GM21786 (cell line): Measurements from ENCODE around the gene TNRC6A.
"Not testable (repeated sequence)": the region's sequence is repeated elsewhere in the genome, so short reads cannot be mapped to it uniquely, and the experiment has no call there.

ENCODE experiments used
- ATAC-seq: cut with Tn5 transposase; IDR thresholded peaks from one replicate; pipeline ENCODE4 v1.9.1; 2021; ENCODE audit not compliant: unreplicated experiment

TNRC6A gene

GRCh38 chr16:24841291-24841690 lies 111.8 kb downstream of the TNRC6A start:
- ATAC-seq, result no peak

GRCh38 chr16:24844101-24845030 lies 114.9 kb downstream of the TNRC6A start:
- no peak for ATAC-seq

GRCh38 chr16:24845031-24845365 lies 115.5 kb downstream of the TNRC6A start:
- ATAC-seq, result not testable (repeated sequence)

GRCh38 chr16:24845726-24846547 lies 116.5 kb downstream of the TNRC6A start, which contains the start of gene SLC5A11:
Gene SLC5A11 (plus strand): TSS chr16:24845963. CDS start chr16:24858644, 12,681 bp downstream.
- no peak for ATAC-seq

GRCh38 chr16:24846548-24847357 lies 117.3 kb downstream of the TNRC6A start:
- ATAC-seq, result no peak

- no peak for ATAC-seq
These were observed 117.9 kb downstream of the TNRC6A start for GRCh38 chr16:24847358-24847664.

GRCh38 chr16:24848065-24848464 lies 118.6 kb downstream of the TNRC6A start:
- no peak for ATAC-seq

GRCh38 chr16:24849641-24850040 lies 120.2 kb downstream of the TNRC6A start:
- ATAC-seq, result no peak

- no peak for ATAC-seq
These were observed 121.0 kb downstream of the TNRC6A start for GRCh38 chr16:24850289-24850938.

- ATAC-seq, result no peak
These were observed 122.2 kb downstream of the TNRC6A start for GRCh38 chr16:24851700-24852099.

- no peak for ATAC-seq
These were observed 122.8 kb downstream of the TNRC6A start for GRCh38 chr16:24852281-24852721.

GRCh38 chr16:24853169-24853824 lies 123.8 kb downstream of the TNRC6A start:
- no peak for ATAC-seq

- ATAC-seq, result no peak
These were observed 124.4 kb downstream of the TNRC6A start for GRCh38 chr16:24853830-24854229.

- ATAC-seq, result no peak
These were observed 125.2 kb downstream of the TNRC6A start for GRCh38 chr16:24854607-24855171.

- ATAC-seq, result no peak
These were observed 126.2 kb downstream of the TNRC6A start for GRCh38 chr16:24855678-24856077.

- not testable (repeated sequence) for ATAC-seq
These were observed 127.4 kb downstream of the TNRC6A start for GRCh38 chr16:24856871-24857270.

- no peak for ATAC-seq
These were observed 129.0 kb downstream of the TNRC6A start for GRCh38 chr16:24858219-24859041.

- ATAC-seq, result no peak
These were observed 132.0 kb downstream of the TNRC6A start for GRCh38 chr16:24861461-24861860.
